GM18868 (cell line): ENCODE measurements around the gene DZANK1.
A peak's percentile ranks its signal among the peaks of the same experiment; 100 is the strongest.
"Not testable (repeated sequence)": the region's sequence is repeated elsewhere in the genome, so short reads cannot be mapped to it uniquely, and the experiment has no call there.

Experiments used
- ATAC-seq: cut with Tn5 transposase; IDR thresholded peaks from one replicate; pipeline ENCODE4 v1.9.1; 2021; ENCODE audit warnings: mild to moderate bottlenecking, moderate library complexity; ENCODE audit not compliant: unreplicated experiment

The DZANK1 gene

DNA sequence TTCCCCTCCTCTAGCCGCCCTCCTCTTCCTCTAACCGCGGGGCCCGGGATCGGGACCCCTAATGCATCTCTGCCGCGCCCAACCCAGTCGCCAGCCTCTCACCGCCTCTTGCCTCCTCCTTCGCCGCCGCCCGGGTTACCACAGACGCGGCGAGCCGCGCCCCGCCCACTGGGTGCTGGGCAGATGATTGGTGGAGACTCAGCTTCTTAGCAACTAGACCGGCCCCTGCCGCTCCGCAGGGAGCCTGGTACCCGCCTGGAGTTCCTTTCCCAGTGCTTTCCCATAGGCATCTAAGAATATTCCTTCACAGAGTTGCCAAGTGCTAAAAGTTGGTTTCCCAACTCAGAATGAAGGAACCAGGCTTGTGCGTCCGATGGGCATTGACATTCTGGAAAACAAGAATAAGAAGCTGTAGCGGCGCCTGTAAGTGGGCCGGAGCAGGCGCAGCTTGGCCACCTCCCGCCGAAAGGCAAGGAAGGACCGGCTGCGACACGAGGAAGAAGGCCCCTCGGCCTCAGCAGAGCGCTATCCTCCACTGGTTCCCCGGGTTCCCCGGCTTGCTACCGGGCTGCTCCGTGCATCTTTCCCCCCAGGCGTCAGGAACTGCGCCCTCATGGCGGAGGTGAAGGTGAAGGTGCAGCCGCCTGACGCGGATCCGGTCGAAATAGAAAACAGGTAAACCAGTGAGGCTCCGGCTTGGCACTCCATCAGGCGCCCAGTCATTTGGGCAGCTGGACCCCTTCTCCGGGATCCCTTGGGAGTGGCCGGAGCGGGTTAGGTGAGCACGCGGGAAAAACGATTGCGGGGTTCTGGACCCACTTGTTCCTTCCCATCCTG lies at the start of gene DZANK1, which contains the start of gene POLR3F:
Gene DZANK1, minus strand, starts transcription at position 137 of the 837 bp plus-strand sequence. CDS start 1,672 bp downstream, outside the sequence.
Gene POLR3F, plus strand, starts transcription at position 497 of the 837 bp plus-strand sequence. Its CDS starts 117 bp downstream, at position 614.
- ATAC-seq, result peak; percentile 100

- ATAC-seq, result no peak
Measured at GRCh38 chr20:18515973-18516372, 49.1 kb upstream of the DZANK1 start.

- no peak for ATAC-seq
Measured at GRCh38 chr20:18514127-18514526, 47.3 kb upstream of the DZANK1 start.

DNA sequence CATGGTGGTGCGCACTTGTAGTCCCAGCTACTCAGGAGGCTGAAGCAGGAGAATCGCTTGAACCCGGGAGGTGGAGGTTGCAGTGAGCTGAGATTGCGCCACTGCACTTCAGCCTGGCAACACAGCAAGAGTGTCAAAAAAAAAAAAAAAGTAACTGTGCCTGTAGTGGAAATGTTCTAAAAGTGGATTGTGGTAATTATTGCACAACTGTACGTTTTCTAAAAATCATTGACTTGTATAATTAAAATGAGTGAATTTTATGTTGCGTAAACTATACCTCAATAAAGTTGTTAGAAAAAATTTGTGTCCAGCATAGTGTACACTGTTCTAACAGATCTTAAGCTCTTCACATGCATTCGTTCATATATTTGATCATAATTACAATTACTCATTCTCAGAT lies 46.4 kb upstream of the DZANK1 start:
- ATAC-seq, result no peak

DNA sequence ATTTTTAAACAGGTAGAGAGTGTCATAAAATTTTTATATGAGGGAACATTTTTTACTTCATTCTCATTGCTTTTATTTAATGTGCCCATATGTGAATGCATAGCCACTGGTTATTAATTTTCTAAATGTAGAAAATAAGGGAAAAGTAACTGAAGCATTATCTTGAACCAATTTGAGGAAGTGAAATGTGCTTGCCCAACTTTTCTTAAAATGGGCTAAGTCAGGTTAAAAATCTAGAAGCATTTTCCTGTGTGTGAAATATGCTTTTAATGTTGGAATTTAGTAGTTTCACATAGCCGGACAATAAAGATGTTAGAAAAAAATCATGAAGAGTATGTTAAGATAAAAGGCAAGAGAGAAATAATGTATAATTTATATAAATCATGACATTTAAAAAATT lies 44.7 kb upstream of the DZANK1 start:
- ATAC-seq, result no peak

DNA sequence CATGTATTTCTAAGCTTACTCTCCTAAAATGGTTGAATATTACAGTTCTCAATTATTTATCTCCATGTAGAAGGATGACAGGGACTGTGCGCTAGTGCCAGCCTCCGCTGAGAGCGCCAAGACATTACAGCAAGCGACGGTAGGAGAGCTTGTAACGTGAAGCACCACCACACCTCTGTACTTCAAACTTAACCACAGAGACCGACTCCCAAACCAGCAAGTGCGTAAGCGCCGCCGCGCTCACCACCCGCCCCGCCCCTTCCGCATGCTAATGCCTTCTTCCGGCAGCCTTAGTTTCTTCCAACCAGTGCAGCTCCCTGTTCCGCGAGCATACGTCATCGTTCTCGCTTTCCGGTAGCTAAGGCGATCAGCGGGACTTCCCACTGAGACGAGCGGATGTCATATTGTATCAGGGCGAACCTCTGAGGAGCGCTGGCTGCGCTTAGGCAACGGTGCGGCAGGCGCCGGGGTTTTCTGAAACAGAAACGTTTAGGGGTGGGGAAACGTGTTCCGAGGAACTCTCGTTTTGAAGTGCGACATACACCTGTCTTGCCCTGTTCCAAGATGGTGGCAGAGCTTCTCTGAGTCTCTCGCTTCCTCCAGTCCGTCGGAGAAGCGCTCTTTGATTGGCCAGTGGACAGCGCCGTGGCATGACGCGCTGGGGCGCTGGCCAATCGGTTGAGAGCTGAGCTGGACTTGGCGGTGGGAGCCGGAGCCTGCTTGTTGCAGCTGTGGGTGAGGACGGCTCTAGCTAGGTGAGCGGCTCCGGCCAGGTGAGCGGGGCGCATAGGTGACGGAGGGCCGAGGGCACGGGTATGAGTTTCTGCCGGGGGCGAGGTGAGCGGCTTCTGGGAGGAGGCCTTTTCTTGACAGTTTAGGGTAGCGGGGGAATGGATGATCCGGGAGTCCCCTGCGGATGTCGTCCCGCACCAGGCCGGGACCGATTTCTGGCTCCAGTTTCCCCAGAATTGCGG lies 40.7 kb upstream of the DZANK1 start, which contains the start of gene SEC23B:
Gene SEC23B, plus strand, starts transcription at position 723 of the 974 bp plus-strand sequence. CDS start 2,896 bp downstream, outside the sequence.
- ATAC-seq, result peak; percentile 95

GRCh38 chr20:18506744-18507143 lies 39.9 kb upstream of the DZANK1 start:
- no peak for ATAC-seq

DNA sequence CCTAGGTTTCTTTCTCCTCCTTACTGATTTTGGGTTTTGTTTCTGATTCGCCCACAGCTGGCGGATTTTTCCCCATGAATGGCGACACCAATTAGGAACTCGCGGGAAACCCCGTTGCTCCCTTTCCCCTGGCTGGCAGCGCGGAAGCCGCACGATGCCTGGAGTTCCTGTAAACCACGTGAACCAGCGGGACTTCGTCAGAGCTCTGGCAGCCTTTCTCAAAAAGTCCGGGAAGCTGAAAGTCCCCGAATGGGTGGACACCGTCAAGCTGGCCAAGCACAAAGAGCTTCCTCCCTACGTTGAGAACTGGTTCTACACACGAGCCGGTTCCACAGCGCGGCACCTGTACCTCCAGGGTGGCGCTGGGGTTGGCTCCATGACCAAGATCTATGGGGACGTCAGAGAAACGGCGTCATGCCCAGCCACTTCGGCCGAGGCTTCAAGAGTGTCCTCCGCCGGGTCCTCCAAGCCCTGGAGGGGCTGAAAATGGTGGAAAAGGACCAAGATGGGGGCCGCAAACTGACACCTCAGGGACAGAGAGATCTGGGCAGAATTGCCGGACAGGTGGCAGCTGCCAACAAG lies 37.7 kb upstream of the DZANK1 start:
- ATAC-seq, result no peak

- not testable (repeated sequence) for ATAC-seq
Measured at GRCh38 chr20:18501672-18502071, 34.8 kb upstream of the DZANK1 start.

DNA sequence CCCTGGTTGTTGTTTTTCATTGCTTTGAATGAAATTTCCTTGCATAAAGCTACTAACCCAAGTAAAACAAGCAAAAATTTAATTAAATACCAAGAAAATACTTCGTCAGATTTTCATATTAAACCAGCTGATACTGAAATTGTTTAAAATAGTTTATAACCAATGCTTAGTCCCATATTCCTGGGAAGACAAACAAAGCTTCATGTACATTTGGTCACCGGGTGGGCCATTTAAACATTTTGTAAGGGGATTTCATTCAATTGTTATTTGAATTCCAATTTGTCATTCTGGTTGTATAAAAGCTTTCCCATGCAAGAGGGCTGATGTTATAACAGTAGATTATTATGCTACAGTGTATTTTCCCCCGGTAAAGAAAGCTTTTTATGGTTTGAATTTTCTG lies 30.8 kb upstream of the DZANK1 start:
- ATAC-seq, result no peak

DNA sequence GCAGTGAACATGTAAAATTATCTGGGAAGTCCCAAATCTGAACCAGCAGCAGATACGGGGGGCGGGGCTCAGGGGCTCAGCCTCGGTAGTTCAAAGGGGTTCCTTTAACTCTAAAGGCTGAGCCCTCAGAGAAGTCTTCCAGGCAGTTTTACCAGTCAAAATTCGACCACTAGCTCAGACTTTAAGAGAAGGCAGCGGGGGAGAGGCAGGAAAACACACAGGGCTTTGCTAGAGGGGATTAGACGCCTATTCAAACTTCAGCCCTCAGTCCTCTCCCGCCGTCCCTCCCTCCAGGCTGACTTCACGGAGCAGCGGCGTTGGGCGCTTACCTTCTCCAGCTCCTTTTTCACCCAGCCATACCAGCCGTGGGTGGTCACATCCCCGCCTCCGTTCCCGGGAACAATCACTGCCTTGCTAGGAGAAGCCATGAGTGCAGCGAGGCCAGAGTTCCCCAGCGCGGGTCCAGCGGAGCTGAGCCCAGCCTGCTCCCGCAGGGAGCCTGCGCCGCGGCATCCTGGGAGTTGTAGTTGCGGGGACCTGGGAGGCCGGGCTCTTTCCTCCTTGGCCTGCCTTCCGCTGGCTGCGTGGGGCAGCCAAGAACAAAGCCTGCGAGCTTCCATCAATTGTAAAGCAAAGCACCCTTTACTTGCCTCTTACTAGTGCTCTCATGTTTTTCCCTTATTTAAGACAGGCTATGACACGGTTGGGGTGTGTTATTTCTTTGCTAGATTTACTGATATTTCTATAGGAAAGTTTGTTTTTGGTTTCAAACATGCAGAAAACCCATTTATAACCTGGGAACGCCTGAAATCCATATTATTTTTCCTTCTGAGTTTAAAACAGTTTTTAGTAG lies 30.1 kb upstream of the DZANK1 start, which contains the start of gene RBBP9:
Gene RBBP9, minus strand, starts transcription at position 486 of the 853 bp plus-strand sequence. Its CDS starts 58 bp downstream, at position 428.
- peak; percentile 99 for ATAC-seq

DNA sequence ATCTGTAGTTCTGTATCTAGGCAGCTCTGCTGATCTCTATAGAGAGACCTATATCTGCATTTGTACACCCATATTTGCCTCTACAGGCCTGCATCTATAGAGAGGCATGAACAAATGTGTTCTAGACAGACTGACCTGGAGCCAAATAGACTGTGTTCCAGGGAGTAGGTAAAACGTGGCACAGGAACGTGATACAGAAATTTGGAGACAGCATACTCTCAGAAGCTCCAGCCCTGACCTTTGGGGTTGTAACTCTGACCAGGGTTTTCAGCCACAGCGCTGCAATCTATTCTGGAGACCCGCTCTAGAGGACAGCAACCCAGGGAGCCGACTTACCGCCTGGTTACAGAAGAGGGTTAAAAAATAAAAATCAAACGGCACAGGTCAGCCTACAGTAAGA lies 29.2 kb upstream of the DZANK1 start:
- no peak for ATAC-seq

- no peak for ATAC-seq
Measured at GRCh38 chr20:18488301-18488700, 21.5 kb upstream of the DZANK1 start.

- ATAC-seq, result no peak
Measured at GRCh38 chr20:18481596-18481995, 14.8 kb upstream of the DZANK1 start.

- ATAC-seq, result no peak
Measured at GRCh38 chr20:18477821-18478220, 11.0 kb upstream of the DZANK1 start.

DNA sequence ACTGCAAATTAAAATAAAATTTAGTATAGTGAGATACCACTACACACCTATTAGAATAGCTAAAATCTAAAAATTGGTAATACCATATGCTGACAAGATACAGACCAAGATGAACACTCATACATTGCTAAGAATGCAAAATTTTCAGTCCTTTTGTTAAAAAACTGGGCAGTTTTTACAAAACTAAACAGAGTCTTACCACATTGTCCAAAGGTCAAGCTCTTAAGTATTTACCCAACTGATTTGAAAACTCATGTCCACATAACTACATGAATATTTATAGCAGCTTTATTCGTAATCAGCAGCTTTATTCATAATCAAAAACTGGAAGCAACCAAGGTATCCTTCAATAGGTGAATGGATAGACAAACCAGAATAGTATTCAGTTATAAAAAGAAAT lies 10.4 kb upstream of the DZANK1 start:
- no peak for ATAC-seq

DNA sequence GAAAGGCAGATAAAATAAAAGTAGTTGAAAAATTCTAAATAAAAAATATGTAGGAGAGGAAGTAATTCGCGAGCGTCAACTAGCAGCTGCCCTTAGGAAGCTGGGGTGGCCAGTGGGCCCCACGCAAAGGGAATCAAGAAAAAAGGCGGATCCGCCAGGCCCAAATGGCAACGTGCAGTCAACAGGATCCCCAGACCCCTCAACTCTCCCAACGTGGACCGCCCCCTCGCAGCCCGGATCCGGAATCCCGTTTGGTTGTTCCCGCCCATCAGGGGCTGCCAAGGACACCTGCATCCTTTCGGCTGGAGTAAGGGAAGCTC lies 296 bp downstream of the DZANK1 start:
- ATAC-seq, result no peak

- no peak for ATAC-seq
Measured at GRCh38 chr20:18465536-18466200, 1.2 kb downstream of the DZANK1 start.

- no peak for ATAC-seq
Measured at GRCh38 chr20:18456600-18456999, 10.2 kb downstream of the DZANK1 start.
